Activated CD4-positive, alpha-beta T cell treated with anti-CD3 and anti-CD28 coated beads, Interleukin-2, amount 10 ng/mL, durations not matched to agents 24 days and 14 days (primary cell): ENCODE data around the gene PRKD3. TPM values are rescaled to one million over a fixed set of nuclear protein-coding genes. Genes with fewer than 3 reads are reported as not detected.

Experiments used
- DNase-seq: peaks from one replicate; pipeline ENCODE4 v3.0.0; 2022
- H3K27ac Mint-ChIP-seq: one replicate; pipeline ENCODE4 v1.8.0; 2022; ENCODE audit warnings: mild to moderate bottlenecking, mixed read lengths
- H3K27me3 Mint-ChIP-seq: one replicate; pipeline ENCODE4 v1.8.0; 2022; ENCODE audit warnings: mixed read lengths
- H3K36me3 Mint-ChIP-seq: one replicate; pipeline ENCODE4 v1.8.0; 2022; ENCODE audit warnings: low read depth, mild to moderate bottlenecking, mixed read lengths
- H3K4me1 Mint-ChIP-seq: one replicate; pipeline ENCODE4 v1.8.0; 2021; ENCODE audit warnings: mixed read lengths
- H3K4me3 Mint-ChIP-seq: one replicate; pipeline ENCODE4 v1.8.0; 2022; ENCODE audit warnings: mild to moderate bottlenecking, moderate library complexity, mixed read lengths
- H3K9me3 Mint-ChIP-seq: one replicate; pipeline ENCODE4 v1.8.0; 2021; ENCODE audit warnings: mixed read lengths
- intact Hi-C: fragments of 100-400 bp; cut with micrococcal nuclease; formaldehyde crosslinking; loops from one replicate; pipeline ENCODE4 v1.15.1; 2023
- total RNA-seq: library from RNA; stranded (reverse); gene quantifications from 2 replicates; pipeline ENCODE4 v1.2.3, GENCODE V29; 2022

PRKD3 gene
- total RNA-seq, 1 donor from 2014 or later: 21.9 TPM

DNA sequence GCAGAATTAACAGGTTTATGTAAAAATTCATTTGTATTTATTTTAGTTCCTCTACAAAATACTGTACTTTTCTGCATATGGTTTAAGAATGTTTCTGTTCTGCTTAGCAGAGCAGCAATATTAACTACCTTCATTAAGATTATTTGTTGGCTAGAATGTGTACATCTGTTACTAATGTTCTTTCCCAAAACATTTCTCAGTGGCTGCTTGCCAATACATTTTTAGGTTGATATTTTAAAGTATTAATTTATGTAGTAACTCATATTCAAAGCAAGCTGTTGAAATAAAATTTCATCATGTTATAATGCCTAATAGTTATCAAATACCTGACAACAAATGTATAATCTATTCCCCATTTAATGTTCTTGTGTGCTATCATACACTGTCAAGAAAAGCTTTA is 40.3 kb downstream of the PRKD3 start:
- H3K9me3 Mint-ChIP-seq: no peaks in the 10 kb centered on the region
- no peak overlapping the region for H3K4me3 Mint-ChIP-seq
- H3K4me1 Mint-ChIP-seq: peaks cover 3% of the 10 kb centered on the region
- peaks cover 21% of the 10 kb centered on the region for H3K36me3 Mint-ChIP-seq
- intact Hi-C loops: loop anchor here (5.0 kb wide), 1 partner anchor 127 kb away; the partner anchor contains the start of gene EIF2AK2
- no peaks in the 10 kb centered on the region for H3K27me3 Mint-ChIP-seq
- no peak for DNase-seq
- H3K27ac Mint-ChIP-seq: no peak overlapping the region

GRCh38 chr2:37283207-37283606 is 41.4 kb downstream of the PRKD3 start:
- Mint-ChIP-seq H3K4me3 (no peak overlapping the region), H3K4me1 (peaks cover 2% of the 10 kb centered on the region), H3K36me3 (peaks cover 20% of the 10 kb centered on the region), H3K27ac (no peak overlapping the region), H3K27me3 (no peaks in the 10 kb centered on the region), H3K9me3 (no peaks in the 10 kb centered on the region)
- intact Hi-C loops: loop anchor here (5.0 kb wide), 1 partner anchor 126 kb away; the partner anchor contains the start of gene EIF2AK2
- DNase-seq: no peak

DNA sequence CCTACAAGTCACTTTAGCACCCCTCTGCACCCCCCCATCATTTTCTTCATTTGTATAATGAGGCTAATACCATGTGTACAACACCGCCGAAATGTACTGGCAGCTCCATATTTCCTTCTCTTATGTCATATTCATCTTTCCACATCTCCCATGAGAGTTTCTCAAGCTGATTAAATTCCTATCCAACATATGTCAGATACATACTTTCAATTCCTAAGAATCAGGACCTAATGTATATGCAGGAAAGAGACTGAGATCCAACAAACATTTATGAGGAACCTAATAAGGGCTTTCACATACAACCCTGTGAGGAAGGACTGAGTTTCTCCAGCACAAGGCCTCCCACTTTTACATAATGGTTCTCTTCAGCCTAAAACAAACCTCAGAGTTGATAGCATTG is 41.9 kb downstream of the PRKD3 start:
- intact Hi-C loops: loop anchor here (5.0 kb wide), 1 partner anchor 125 kb away; the partner anchor contains the start of gene EIF2AK2
- no peak for DNase-seq

DNA sequence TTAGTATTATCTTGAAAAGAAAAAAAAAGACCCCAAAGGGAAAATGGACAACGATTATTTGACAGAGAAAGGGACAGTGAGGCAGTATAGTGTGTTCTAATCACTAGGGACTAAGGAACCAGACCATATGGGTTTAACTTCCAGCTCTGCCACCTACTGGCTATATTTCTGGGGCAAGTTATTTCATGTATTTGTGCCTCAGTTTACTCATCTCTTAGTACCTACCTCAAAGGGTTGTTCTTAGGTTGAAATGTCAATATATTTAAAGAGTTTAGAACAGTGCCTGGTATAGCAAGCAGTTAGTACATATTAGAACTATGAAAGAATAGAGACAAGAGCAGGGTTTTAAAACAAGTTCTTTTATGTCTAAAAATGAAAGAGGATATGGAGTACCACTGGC is 42.7 kb downstream of the PRKD3 start:
- intact Hi-C loops: loop anchor here (5.0 kb wide), 1 partner anchor 125 kb away; the partner anchor contains the start of gene EIF2AK2
- no peaks in the 10 kb centered on the region for H3K4me1 Mint-ChIP-seq
- no peak overlapping the region for H3K27ac Mint-ChIP-seq
- DNase-seq: no peak
- H3K27me3 Mint-ChIP-seq: no peaks in the 10 kb centered on the region
- no peaks in the 10 kb centered on the region for H3K9me3 Mint-ChIP-seq
- H3K36me3 Mint-ChIP-seq: peaks cover 14% of the 10 kb centered on the region
- H3K4me3 Mint-ChIP-seq: no peak overlapping the region

More for the DNA sequence above, 41.9 kb downstream of the PRKD3 start:
- H3K4me3 Mint-ChIP-seq: no peak overlapping the region
- no peaks in the 10 kb centered on the region for H3K4me1 Mint-ChIP-seq
- no peaks in the 10 kb centered on the region for H3K27me3 Mint-ChIP-seq
- no peak overlapping the region for H3K27ac Mint-ChIP-seq
- no peaks in the 10 kb centered on the region for H3K9me3 Mint-ChIP-seq
- peaks cover 16% of the 10 kb centered on the region for H3K36me3 Mint-ChIP-seq

DNA sequence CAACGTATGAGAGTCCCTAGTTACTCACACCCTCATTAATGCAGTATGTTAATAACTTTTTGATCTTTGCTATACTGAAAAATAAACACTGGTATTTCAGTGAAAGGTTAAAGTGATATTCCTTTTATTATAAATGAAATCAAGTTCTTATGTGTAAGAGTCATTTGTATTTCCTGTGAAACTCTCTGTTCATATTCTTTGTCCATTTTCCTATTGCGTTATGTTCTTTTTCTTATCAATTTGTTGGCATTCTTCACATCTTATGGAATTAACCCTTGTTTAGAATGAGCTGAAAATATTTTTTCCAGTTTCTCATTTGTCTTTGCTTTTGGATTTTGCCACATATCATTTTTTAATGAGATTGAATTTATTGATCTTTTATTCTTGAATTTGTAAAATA is 48.3 kb downstream of the PRKD3 start:
- Mint-ChIP-seq H3K4me3 (no peak overlapping the region), H3K4me1 (no peaks in the 10 kb centered on the region)
- intact Hi-C loops: no loop called here

More for the DNA sequence above, 48.3 kb downstream of the PRKD3 start:
- DNase-seq: no peak
- Mint-ChIP-seq H3K27me3 (no peaks in the 10 kb centered on the region), H3K9me3 (no peaks in the 10 kb centered on the region), H3K27ac (no peak overlapping the region), H3K36me3 (peaks cover 15% of the 10 kb centered on the region)

Other genes starting within 250 kb of the PRKD3 start
- gene HEATR5B, start 240.5 kb downstream of the PRKD3 start, total RNA-seq: 14.7 and 14.8 TPM in 2 replicates
- gene GPATCH11, start 240.3 kb downstream of the PRKD3 start, total RNA-seq: 13.8 and 15.7 TPM in 2 replicates
- gene EIF2AK2, start 167.9 kb downstream of the PRKD3 start, total RNA-seq: 44.5 and 46.7 TPM in 2 replicates
- not detected in 2 replicates for gene SULT6B1, start 136.2 kb downstream of the PRKD3 start, total RNA-seq
- gene CEBPZOS, start 128.3 kb downstream of the PRKD3 start, total RNA-seq: 43.4 and 46.6 TPM in 2 replicates
- gene CEBPZ, start 93.2 kb downstream of the PRKD3 start, total RNA-seq: 63.2 and 68.2 TPM in 2 replicates
- 24.3 and 28.9 TPM in 2 replicates for gene NDUFAF7, start 93.2 kb downstream of the PRKD3 start, total RNA-seq
- gene QPCT, start 19.8 kb upstream of the PRKD3 start, total RNA-seq: 2.0 and 2.1 TPM in 2 replicates